Lung (tissue), 12 donors: ENCODE results near the gene CTCFL. TPM values are rescaled to one million over a fixed set of nuclear protein-coding genes. Genes with fewer than 3 reads are reported as not detected.

Experiments used
- ATAC-seq: fragments of 200-7000 bp; cut with Tn5 transposase; one replicate; pipeline ENCODE4 v1.9.1; 2020; ENCODE audit warnings: moderate number of reproducible peaks; ENCODE audit not compliant: insufficient read depth, low FRiP score
- DNase-seq, 3 donors: peaks; one replicate each; pipeline ENCODE4 v3.0.0-alpha.2; 2013 to 2017
- H3K27ac ChIP-seq, 2 donors: one replicate each; pipeline ENCODE4 v1.5.1; 2013; ENCODE audit warnings: mild to moderate bottlenecking in 2 of 2, moderate library complexity in 2 of 2, control low read depth in 1 of 2, inconsistent platforms in 1 of 2, low read depth in 1 of 2, low read length in 1 of 2
- H3K27me3 ChIP-seq, 3 donors: one replicate each; pipeline ENCODE4 v1.5.1; 2013; ENCODE audit warnings: low read length in 2 of 3; ENCODE audit not compliant: control insufficient read depth in 3 of 3, insufficient read depth in 3 of 3
- H3K36me3 ChIP-seq, 4 donors: one replicate each; pipeline ENCODE4 v1.5.1; 2013; ENCODE audit warnings: low read length in 4 of 4, mild to moderate bottlenecking in 1 of 4, moderate library complexity in 1 of 4; ENCODE audit not compliant: control insufficient read depth in 4 of 4, insufficient read depth in 4 of 4
- H3K4me1 ChIP-seq, 5 donors: one replicate each; pipeline ENCODE4 v1.5.1; 2013; ENCODE audit warnings: low read length in 5 of 5, mild to moderate bottlenecking in 2 of 5, moderate library complexity in 1 of 5; ENCODE audit not compliant: control insufficient read depth in 5 of 5, insufficient read depth in 5 of 5
- H3K4me3 ChIP-seq: one replicate; pipeline ENCODE4 v1.5.1; 2013; ENCODE audit warnings: mild to moderate bottlenecking, control low read depth, moderate library complexity
- H3K9ac ChIP-seq, 2 donors: one replicate each; pipeline ENCODE4 v1.5.1; 2013; ENCODE audit warnings: low read length in 2 of 2, control low read depth in 1 of 2; ENCODE audit not compliant: insufficient read depth in 1 of 2
- H3K9me3 ChIP-seq, 4 donors: one replicate each; pipeline ENCODE4 v1.5.1; 2013; ENCODE audit warnings: low read length in 3 of 4, mild to moderate bottlenecking in 1 of 4, moderate library complexity in 1 of 4; ENCODE audit not compliant: control insufficient read depth in 4 of 4, insufficient read depth in 3 of 4
- CTCF ChIP-seq: IDR thresholded peaks from 2 replicates; pipeline ENCODE4 v1.5.1; 2012; ENCODE audit warnings: mild to moderate bottlenecking; ENCODE audit errors: control extremely low read depth, extremely low read depth
- WGBS, 2 donors: extraction: QIAGEN DNeasy Blood & Tissue Kit; methylation state at CpG; one replicate each; pipeline ENCODE4 v1.1.7; 2013; 5-methylcytosine and 5-hydroxymethylcytosine counted together
- polyA plus RNA-seq, 2 donors: library from polyadenylated mRNA; stranded (reverse); fragments of 200-250 nt; gene quantifications; one replicate each; pipeline ENCODE4 v1.2.1, GENCODE V29; 2013
- total RNA-seq, 2 donors: library from RNA; depleted of rRNA in 1 of 2; stranded (reverse); fragments of >200 nt in 1 of 2; gene quantifications; one replicate each; pipeline ENCODE4 v1.2.1, GENCODE V29; 2014 to 2021
- donor health status: control.
- donor health status: control.
- donor health status: Bipolar disorder and iron deficiency.
- donor health status: healthy.
- donor health status: DM: yes; HTN: yes; CAD: no.

CTCFL gene
- total and polyA plus RNA-seq, 4 donors, result 0.02 TPM; not detected in 3

- H3K27me3 ChIP-seq, result no peaks in the 10 kb centered on the region
- TF ChIP-seq CTCF, result no peak
- no peak overlapping the region for H3K27ac ChIP-seq
- ATAC-seq (no peak), DNase-seq (no peak)
- H3K9me3 ChIP-seq, result no peaks in the 10 kb centered on the region
- 95% methylated on average over 4 of the region's 4 CpGs for WGBS, 2 donors
- H3K4me1 ChIP-seq, result peaks cover 0 to 3% (median 0%) of the 10 kb centered on the region in 5 donors
- no peaks in the 10 kb centered on the region for H3K36me3 ChIP-seq
- H3K9ac ChIP-seq, result no peak overlapping the region
- H3K4me3 ChIP-seq, result no peak overlapping the region
Observed at GRCh38 chr20:57528148-57528547, 3.2 kb upstream of the CTCFL start.

GRCh38 chr20:57527728-57528127, 2.8 kb upstream of the CTCFL start:
- H3K9ac ChIP-seq, result no peak overlapping the region
- DNase-seq (no peak), ATAC-seq (no peak)
- H3K4me1 ChIP-seq, result peaks cover 0 to 3% (median 0%) of the 10 kb centered on the region in 5 donors
- H3K27me3 ChIP-seq, result no peaks in the 10 kb centered on the region
- no peaks in the 10 kb centered on the region for H3K9me3 ChIP-seq
- WGBS, 2 donors, result 75 to 77% methylated on average over 6 of the region's 6 CpGs
- H3K4me3 ChIP-seq, result no peak overlapping the region
- no peaks in the 10 kb centered on the region for H3K36me3 ChIP-seq
- TF ChIP-seq CTCF, result no peak
- no peak overlapping the region for H3K27ac ChIP-seq

- no peak for TF ChIP-seq CTCF
- ATAC-seq (no peak), DNase-seq (no peak)
- Histone ChIP-seq H3K27ac (no peak overlapping the region), H3K4me3 (no peak overlapping the region), H3K4me1 (peaks cover 0 to 3% (median 0%) of the 10 kb centered on the region in 5 donors), H3K36me3 (no peaks in the 10 kb centered on the region), H3K27me3 (no peaks in the 10 kb centered on the region), H3K9ac (no peak overlapping the region), H3K9me3 (no peaks in the 10 kb centered on the region)
- 57 to 63% methylated on average over 19 of the region's 19 CpGs for WGBS, 2 donors
Observed at GRCh38 chr20:57526885-57527460, 2.0 kb upstream of the CTCFL start.
